ENCODE measurements around the gene CORO2B. TPM values are rescaled to one million over a fixed set of nuclear protein-coding genes. Genes with fewer than 3 reads are reported as not detected.

Gene CORO2B
- total and polyA plus RNA-seq, 9 of the 15 experiments (the other 6 are each of a cell fraction or from before 2014, with no cell fraction given), result not detected

- Histone ChIP-seq H3K9ac (ENCODE audit: insufficient read depth in 1 of 2, low read depth in 2 of 2, low read length in 2 of 2) (no peak overlapping the region), H3K4me2 (ENCODE audit: insufficient read depth, low read length) (no peak overlapping the region), H3K4me1 (replicated peaks in 1 of 2; ENCODE audit: control insufficient read depth in 2 of 2, insufficient read depth in 2 of 2, low read length in 2 of 2) (peaks cover 0 to 3% of the 10 kb centered on the region in 2 experiments; a peak in 1 of 5 replicates), H3K36me3 (ENCODE audit: control insufficient read depth, insufficient read depth, low read length) (no peaks in the 10 kb centered on the region), H3K27me3 (ENCODE audit: control insufficient read depth in 2 of 2, insufficient read depth in 2 of 2, low read length in 2 of 2) (peaks cover 12 to 34% of the 10 kb centered on the region in 2 experiments; a peak in 4 of 5 replicates), H2AFZ (ENCODE audit: low read depth, low read length) (no peak overlapping the region), H3K9me1 (ENCODE audit: control insufficient read depth, insufficient read depth, low read length) (no peaks in the 10 kb centered on the region), H3K9me3 (replicated peaks; ENCODE audit: control insufficient read depth, insufficient read depth, low read depth, low read length) (no peaks in the 10 kb centered on the region), H3K79me2 (ENCODE audit: control insufficient read depth, insufficient read depth, low read length) (no peaks in the 10 kb centered on the region), H3K27ac (ENCODE audit: extremely low read depth, low read depth, low read length) (no peak overlapping the region), H3K4me3 (no peak overlapping the region), H4K20me1 (replicated peaks; ENCODE audit: control insufficient read depth, insufficient read depth, low read length) (no peaks in the 10 kb centered on the region)
- 0% methylated on average over 5 of the region's 7 CpGs for WGBS (ENCODE audit: insufficient coverage, low coverage, missing lambda C conversion rate)
- ATAC-seq (no peak), FAIRE-seq (no peak), DNase-seq (ENCODE audit: extremely low read depth in 1 of 4, low spot score in 3 of 4) (no peak)
- in situ Hi-C loops (cut with MboI) (no loop called here), intact Hi-C loops (cut with micrococcal nuclease) (no loop called here)
- CTCF ChIA-PET (ENCODE audit: low intra/inter-chr PET ratio), result no interaction called here
- POLR2A ChIA-PET, result interaction anchor here (0.6 kb wide), 2 partner anchors 94 to 104 kb away, joined by 3 read pairs; no protein-coding TSS in a partner anchor
- no TSS peak for BruUV-seq (replicated peaks)
- no peak for TF ChIP-seq TFE3 (CRISPR knock-in tag; IDR thresholded peaks at IDR 0.05)
- TF ChIP-seq ZNF280B (CRISPR knock-in tag; IDR thresholded peaks at IDR 0.05), result no peak
- no peak for TF ChIP-seq ZBTB5 (IDR thresholded peaks at IDR 0.05)
- TF ChIP-seq HNRNPUL1 (IDR thresholded peaks at IDR 0.05; ENCODE audit: low read length), result no peak
- no peak for TF ChIP-seq ZNF324 (CRISPR knock-in tag; IDR thresholded peaks at IDR 0.05)
- TF ChIP-seq TFAP4 (CRISPR knock-in tag; IDR thresholded peaks at IDR 0.05; ENCODE audit: borderline replicate concordance), result no peak
- no peak for TF ChIP-seq CSDE1 (IDR thresholded peaks at IDR 0.05)
- no peak for TF ChIP-seq ARID3B (CRISPR knock-in tag; IDR thresholded peaks at IDR 0.05; ENCODE audit: borderline replicate concordance)
- TF ChIP-seq ZNF217 (CRISPR knock-in tag; IDR thresholded peaks at IDR 0.05), result no peak
- TF ChIP-seq ILK (tag; IDR thresholded peaks at IDR 0.05; ENCODE audit: borderline replicate concordance, low read depth), result no peak
- no peak for TF ChIP-seq CHD1 (IDR thresholded peaks at IDR 0.05; ENCODE audit: low read length)
- no peak for TF ChIP-seq PTRF (tag; IDR thresholded peaks at IDR 0.05)
- TF ChIP-seq NFYB (IDR thresholded peaks at IDR 0.05; ENCODE audit: extremely low read depth, insufficient read length), result no peak
- TF ChIP-seq RCOR1 (IDR thresholded peaks at IDR 0.05; ENCODE audit: borderline replicate concordance in 1 of 2, low read depth in 2 of 2, low read length in 2 of 2), result no peak
- TF ChIP-seq PML (IDR thresholded peaks at IDR 0.05; ENCODE audit: low read length), result no peak
- no peak for TF ChIP-seq NCOA6 (IDR thresholded peaks at IDR 0.05)
Measured at GRCh38 chr15:68609629-68610028, 30.8 kb downstream of the CORO2B start.

Data from K562 (cell line).